ENCODE data around the gene ABHD1.
A peak's percentile ranks its signal among the peaks of the same experiment; 100 is the strongest.

- peak in 1 of 3 experiments; percentile 18 for TF ChIP-seq CTCF (IDR thresholded peaks at IDR 0.05)
- peak; percentile 76 to 83 for TF ChIP-seq POLR2AphosphoS5 (IDR thresholded peaks at IDR 0.05)
These were observed 45.1 kb upstream of the ABHD1 start, which contains the start of gene EMILIN1 for GRCh38 chr2:27078267-27079194.
